SK-N-MC (cell line): ENCODE data around the gene FCHSD1.

Experiments used
- EZH2 ChIP-seq: fragments of 200-600 bp; sonication (generic); IDR thresholded peaks from one replicate; pipeline ENCODE4 v1.6.1; 2017; ENCODE audit warnings: antibody characterized with exemption
- POLR2AphosphoS5 ChIP-seq: IDR thresholded peaks from 2 replicates; pipeline ENCODE4 v1.6.1; 2012; ENCODE audit warnings: mild to moderate bottlenecking, low read depth, low read length, borderline replicate concordance

- no peak for TF ChIP-seq EZH2
- TF ChIP-seq POLR2AphosphoS5 = no peak
These were observed 27.6 kb downstream of the FCHSD1 start for GRCh38 chr5:141623611-141624010.
